HepG2 (cell line): ENCODE results near the gene TFRC. TPM values are rescaled to one million over a fixed set of nuclear protein-coding genes. Genes with fewer than 3 reads are reported as not detected.
A peak's percentile ranks its signal among the peaks of the same experiment; 100 is the strongest.
"Not testable (repeated sequence)": the region's sequence is repeated elsewhere in the genome, so short reads cannot be mapped to it uniquely, and the experiment has no call there.

Experiments used
- ATAC-seq: fragments of 200-7000 bp; cut with Tn5 transposase; 3 replicates; pipeline ENCODE4 v1.9.1; 2020; ENCODE audit warnings: mild to moderate bottlenecking, moderate library complexity
- BruUV-seq: library from RNA; stranded (reverse); fragments of 400-500 nt; replicated peaks from 2 replicates; lab custom pipeline; 2021; lab: Mats Ljungman, UMichigan
- CTCF ChIA-PET: fragments of 300-600 bp; formaldehyde crosslinking; extraction: SDS; loops from one replicate; lab custom pipeline; 2021; ENCODE audit warnings: low total read pairs, inconsistent platforms, low intra/inter-chr PET ratio; lab: Yijun Ruan, JAX
- POLR2A ChIA-PET: fragments of 350-600 bp; sonication (Branson Sonifier 250); formaldehyde crosslinking; loops from one replicate; lab custom pipeline; 2020; ENCODE audit warnings: antibody characterized with exemption, inconsistent platforms; lab: Yijun Ruan, JAX
- DNase-seq: peaks from one replicate; pipeline ENCODE4 v3.0.0-alpha.2; 2015; ENCODE audit warnings: low spot score
- FAIRE-seq: peaks from 3 replicates; lab custom pipeline; 2011; peaks lifted over from hg19 to GRCh38; lab: Jason Lieb, UNC
- H2AFZ ChIP-seq: one replicate; pipeline ENCODE4 v1.6.1; 2011; ENCODE audit warnings: low read length, inconsistent platforms
- H3K27ac ChIP-seq: fragments of 300-600 bp; 3 replicates; pipeline ENCODE4 v1.8.0; 2011; ENCODE audit warnings: mixed run types, mild to moderate bottlenecking, mixed read lengths, low read length, inconsistent platforms; ENCODE audit not compliant: insufficient read depth; ENCODE audit errors: extremely low read length
- H3K27me3 ChIP-seq, 2 experiments: fragments of 200-600 bp in 1 of 2; 2 replicates in 1 of 2; 3 replicates in 1 of 2; pipeline versions ENCODE4 v1.6.0 to v1.8.0; 2011; ENCODE audit warnings: low read length in 2 of 2, mild to moderate bottlenecking in 2 of 2, moderate library complexity in 2 of 2, inconsistent platforms in 1 of 2; ENCODE audit not compliant: insufficient read depth in 2 of 2, control insufficient read depth in 1 of 2
- H3K36me3 ChIP-seq, 2 experiments: fragments of 200-600 bp in 1 of 2; replicated peaks in 1 of 2; 2 replicates in 1 of 2; 3 replicates in 1 of 2; pipeline versions ENCODE4 v1.5.1 to v1.8.0; 2011; ENCODE audit warnings: low read length in 2 of 2, inconsistent platforms in 1 of 2; ENCODE audit not compliant: insufficient read depth in 2 of 2, control insufficient read depth in 1 of 2
- H3K4me1 ChIP-seq: 2 replicates; pipeline ENCODE4 v1.5.1; 2012; ENCODE audit warnings: low read length, inconsistent platforms; ENCODE audit not compliant: insufficient read depth
- H3K4me2 ChIP-seq: 2 replicates; pipeline ENCODE4 v1.6.0; 2011; ENCODE audit warnings: low read depth, low read length, inconsistent platforms
- H3K4me3 ChIP-seq, 3 experiments: fragments of 200-600 bp in 1 of 3; sonication (generic), shearing (Covaris generic) in 1 of 3; replicated peaks in 1 of 3; 2 replicates each; pipeline ENCODE4 v1.5.1; 2011 to 2016; ENCODE audit warnings: low read length in 3 of 3, inconsistent platforms in 2 of 3, low read depth in 2 of 3, mild to moderate bottlenecking in 2 of 3, control low read depth in 1 of 3, mixed read lengths in 1 of 3; ENCODE audit not compliant: insufficient read depth in 1 of 3
- H3K79me2 ChIP-seq: one replicate; pipeline ENCODE4 v1.6.1; 2011; ENCODE audit warnings: low read length, inconsistent platforms; ENCODE audit not compliant: insufficient read depth
- H3K9ac ChIP-seq: 2 replicates; pipeline ENCODE4 v1.6.0; 2011; ENCODE audit warnings: mild to moderate bottlenecking, low read depth, low read length, inconsistent platforms; ENCODE audit not compliant: insufficient read depth
- H3K9me3 ChIP-seq: 2 replicates; pipeline ENCODE4 v1.5.1; 2012; ENCODE audit warnings: mild to moderate bottlenecking, low read length
- H4K20me1 ChIP-seq: 2 replicates; pipeline ENCODE4 v1.6.0; 2011; ENCODE audit warnings: inconsistent platforms, mild to moderate bottlenecking, low read length, moderate library complexity; ENCODE audit not compliant: insufficient read depth
- TAF1 ChIP-seq: sonication (generic); formaldehyde crosslinking; IDR thresholded peaks from 2 replicates; pipeline ENCODE4 v1.4.0; 2020; ENCODE audit warnings: missing genetic modification reagents
- ZBTB38 ChIP-seq: sonication (generic); formaldehyde crosslinking; IDR thresholded peaks from 2 replicates; pipeline ENCODE4 v1.5.1; 2020; ENCODE audit warnings: mild to moderate bottlenecking, missing genetic modification reagents
- ZMYM2 ChIP-seq: sonication (generic); formaldehyde crosslinking; IDR thresholded peaks from 2 replicates; pipeline ENCODE4 v1.8.0; 2022; ENCODE audit warnings: mild to moderate bottlenecking, missing genetic modification reagents
- WGBS: methylation state at CpG from one replicate; pipeline ENCODE4 v1.1.6; 2017; ENCODE audit warnings: low lambda C conversion rate; 5-methylcytosine and 5-hydroxymethylcytosine counted together
- in situ Hi-C: cut with HindIII; loops from 2 replicates; pipeline ENCODE4 v1.10.0; 2017; ENCODE audit warnings: low pct_unique_long_range_greater_than_20kb; ENCODE audit not compliant: extremely low pct_ligation_motif_present
- intact Hi-C: fragments of 100-400 bp; cut with micrococcal nuclease; formaldehyde crosslinking; loops from one replicate; pipeline ENCODE4 v1.10.0; 2022; ENCODE audit not compliant: unreplicated experiment
- polyA plus RNA-seq, 8 experiments: library from polyadenylated mRNA; depleted of rRNA in 3 of 8; stranded (reverse) in 7 of 8; unstranded in 1 of 8; fragments of >200 nt; fragmentation: Illumina TruSeq in 4 of 8; extraction: Trizol in 4 of 8; gene quantifications; 2 replicates each; pipeline versions ENCODE4 v1.2.1 to v1.2.3, GENCODE V29; 2011 to 2016; ENCODE audit warnings: low read depth in 4 of 8, missing spikeins in 1 of 8, mixed read lengths in 1 of 8; ENCODE audit not compliant: insufficient read depth in 1 of 8
- total RNA-seq, 5 experiments: library from RNA; depleted of rRNA; stranded (reverse); fragments of >200 nt; fragmentation: Illumina TruSeq; extraction: Trizol; gene quantifications; 2 replicates each; pipeline ENCODE4 v1.2.3, GENCODE V29; 2016; ENCODE audit warnings: low read depth in 1 of 5
- TF ChIP-seq, protein P1 (sequence below): sonication (generic); formaldehyde crosslinking; IDR thresholded peaks from 2 replicates; pipeline ENCODE4 v1.5.1; 2020; ENCODE audit warnings: mild to moderate bottlenecking, missing genetic modification reagents, moderate library complexity

TFRC gene
- total and polyA plus RNA-seq, 2 of the 13 experiments (the other 11 are each of a cell fraction or from before 2014, with no cell fraction given): 188 to 274 TPM

- WGBS: 45% methylated on average over 22 of the region's 23 CpGs
- H2AFZ ChIP-seq, in situ Hi-C loops, CTCF ChIA-PET, DNase-seq, H3K27me3 ChIP-seq, intact Hi-C loops, ATAC-seq, FAIRE-seq, H3K27ac ChIP-seq: not testable (repeated sequence)
- peaks cover 43% of the 10 kb centered on the region for H3K4me1 ChIP-seq
- H3K79me2 ChIP-seq: peaks cover 58% of the 10 kb centered on the region
- peak overlapping the region; percentile 98 for H3K9ac ChIP-seq
- TSS peak; percentile 74 for BruUV-seq
- H3K4me2 ChIP-seq: peak overlapping the region; percentile 81
- POLR2A ChIA-PET: interaction anchor here (1.5 to 1.6 kb wide), 2 partner anchors 15 to 123 kb away, joined by 3 read pairs; no protein-coding TSS in a partner anchor
- H3K4me3 ChIP-seq: peak overlapping the region; percentile 94 to 97 (median 97)
- TF ChIP-seq, protein P1, sequence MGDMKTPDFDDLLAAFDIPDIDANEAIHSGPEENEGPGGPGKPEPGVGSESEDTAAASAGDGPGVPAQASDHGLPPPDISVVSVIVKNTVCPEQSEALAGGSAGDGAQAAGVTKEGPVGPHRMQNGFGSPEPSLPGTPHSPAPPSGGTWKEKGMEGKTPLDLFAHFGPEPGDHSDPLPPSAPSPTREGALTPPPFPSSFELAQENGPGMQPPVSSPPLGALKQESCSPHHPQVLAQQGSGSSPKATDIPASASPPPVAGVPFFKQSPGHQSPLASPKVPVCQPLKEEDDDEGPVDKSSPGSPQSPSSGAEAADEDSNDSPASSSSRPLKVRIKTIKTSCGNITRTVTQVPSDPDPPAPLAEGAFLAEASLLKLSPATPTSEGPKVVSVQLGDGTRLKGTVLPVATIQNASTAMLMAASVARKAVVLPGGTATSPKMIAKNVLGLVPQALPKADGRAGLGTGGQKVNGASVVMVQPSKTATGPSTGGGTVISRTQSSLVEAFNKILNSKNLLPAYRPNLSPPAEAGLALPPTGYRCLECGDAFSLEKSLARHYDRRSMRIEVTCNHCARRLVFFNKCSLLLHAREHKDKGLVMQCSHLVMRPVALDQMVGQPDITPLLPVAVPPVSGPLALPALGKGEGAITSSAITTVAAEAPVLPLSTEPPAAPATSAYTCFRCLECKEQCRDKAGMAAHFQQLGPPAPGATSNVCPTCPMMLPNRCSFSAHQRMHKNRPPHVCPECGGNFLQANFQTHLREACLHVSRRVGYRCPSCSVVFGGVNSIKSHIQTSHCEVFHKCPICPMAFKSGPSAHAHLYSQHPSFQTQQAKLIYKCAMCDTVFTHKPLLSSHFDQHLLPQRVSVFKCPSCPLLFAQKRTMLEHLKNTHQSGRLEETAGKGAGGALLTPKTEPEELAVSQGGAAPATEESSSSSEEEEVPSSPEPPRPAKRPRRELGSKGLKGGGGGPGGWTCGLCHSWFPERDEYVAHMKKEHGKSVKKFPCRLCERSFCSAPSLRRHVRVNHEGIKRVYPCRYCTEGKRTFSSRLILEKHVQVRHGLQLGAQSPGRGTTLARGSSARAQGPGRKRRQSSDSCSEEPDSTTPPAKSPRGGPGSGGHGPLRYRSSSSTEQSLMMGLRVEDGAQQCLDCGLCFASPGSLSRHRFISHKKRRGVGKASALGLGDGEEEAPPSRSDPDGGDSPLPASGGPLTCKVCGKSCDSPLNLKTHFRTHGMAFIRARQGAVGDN: 0 out of 2 replicates have a peak, but pooled peaks have one; percentile 19
- TF ChIP-seq ZMYM2: 0 out of 2 replicates have a peak, but pooled peaks have one; percentile 20
- TF ChIP-seq ZBTB38 (CRISPR knock-in tag): peak; percentile 72
- 0 out of 2 replicates have a peak, but pooled peaks have one; percentile 17 for TF ChIP-seq TAF1 (CRISPR knock-in tag)
- TF ChIP-seq, all 625 proteins: peak for 4; not testable (repeated sequence) for 621
- Histone ChIP-seq H3K36me3 (peaks cover under 1 to 11% of the 10 kb centered on the region in 2 experiments; a peak in 4 of 5 replicates), H4K20me1 (peaks cover 49% of the 10 kb centered on the region)
- not testable (repeated sequence) for H3K9me3 ChIP-seq
Observed at GRCh38 chr3:196080101-196080846, 1.6 kb downstream of the TFRC start.
